ENCODE measurements around the gene BANK1. TPM values are rescaled to one million over a fixed set of nuclear protein-coding genes. Genes with fewer than 3 reads are reported as not detected.

BANK1 gene
- total and polyA plus RNA-seq, 5 experiments from 2014 or later: 0.40 to 13.4 (median 5.8) TPM; not detected in 1

DNA sequence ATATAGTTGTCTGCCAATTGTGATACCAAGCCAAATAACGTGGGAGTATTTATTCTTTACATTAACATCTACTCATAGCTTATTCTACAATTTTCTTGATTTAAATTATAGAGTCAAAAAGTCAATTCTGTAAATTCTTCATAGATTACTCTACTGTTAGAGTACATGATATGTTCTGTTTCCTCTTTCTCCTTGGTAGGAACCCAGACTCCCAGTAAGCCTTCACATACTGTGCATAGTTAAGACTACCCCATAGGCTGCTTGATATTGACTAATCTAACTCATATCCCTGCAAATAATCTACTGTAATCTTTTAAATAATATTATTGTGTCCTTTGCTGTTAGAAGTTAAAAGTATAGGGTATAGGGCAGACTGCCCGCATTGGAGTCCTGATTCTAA, 35.4 kb downstream of the BANK1 start:
- Mint-ChIP-seq H3K36me3 (peaks cover 0 to 9% (median 0%) of the 10 kb centered on the region in 3 donors), H3K9me3 (peaks cover 0 to 10% (median 3%) of the 10 kb centered on the region in 9 donors), H3K27me3 (peaks cover 0 to 4% (median 2%) of the 10 kb centered on the region in 5 donors), H3K4me1 (peaks cover 0 to 8% (median 0%) of the 10 kb centered on the region in 4 donors), H3K4me3 (no peak overlapping the region), H3K27ac (no peak overlapping the region)
- POLR2A ChIA-PET: no interaction called here
- no peak for DNase-seq
- ATAC-seq: no peak

DNA sequence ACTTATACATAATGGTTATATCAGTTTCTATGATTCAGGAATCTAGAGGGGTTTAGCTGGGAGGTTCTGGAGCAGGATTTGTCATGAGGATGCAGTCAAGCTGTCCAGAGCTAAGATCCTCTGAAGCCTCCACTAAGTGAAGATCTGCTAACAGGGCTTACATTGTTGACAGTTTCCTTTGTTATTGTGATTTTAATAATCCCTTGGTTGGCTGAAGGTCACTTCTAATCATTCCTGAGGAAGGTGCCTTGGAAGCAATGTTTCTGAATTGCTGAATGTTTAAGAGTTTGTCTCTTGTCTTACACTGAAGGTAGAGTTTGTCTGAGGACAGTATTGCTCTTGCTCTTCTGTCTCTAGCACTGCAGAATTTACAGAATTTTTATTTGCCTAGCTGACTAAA, 41.3 kb downstream of the BANK1 start:
- peaks cover 1 to 9% (median 5%) of the 10 kb centered on the region in 5 donors for H3K27me3 Mint-ChIP-seq

GRCh38 chr4:101833480-101833879, 43.0 kb downstream of the BANK1 start:
- H3K4me1 Mint-ChIP-seq: peaks cover 0 to 24% (median 0%) of the 10 kb centered on the region in 4 donors
- POLR2A ChIA-PET: no interaction called here
- DNase-seq (no peak), ATAC-seq (no peak)
- H3K27ac Mint-ChIP-seq: peak overlapping the region in 1 of 10 donors; percentile 74
- H3K4me3 Mint-ChIP-seq: peak overlapping the region in 1 of 10 donors; percentile 16
- H3K9me3 Mint-ChIP-seq: no peaks in the 10 kb centered on the region
- peaks cover 1 to 9% (median 3%) of the 10 kb centered on the region in 5 donors for H3K27me3 Mint-ChIP-seq
- H3K36me3 Mint-ChIP-seq: no peaks in the 10 kb centered on the region

More for the DNA sequence above, 41.3 kb downstream of the BANK1 start:
- H3K9me3 Mint-ChIP-seq: no peaks in the 10 kb centered on the region
- H3K4me3 Mint-ChIP-seq: no peak overlapping the region
- POLR2A ChIA-PET: no interaction called here
- H3K4me1 Mint-ChIP-seq: peaks cover 0 to 24% (median 0%) of the 10 kb centered on the region in 4 donors
- no peak for ATAC-seq
- no peak for DNase-seq
- H3K27ac Mint-ChIP-seq: no peak overlapping the region
- H3K36me3 Mint-ChIP-seq: no peaks in the 10 kb centered on the region

GRCh38 chr4:101835121-101835904, 44.8 kb downstream of the BANK1 start:
- ATAC-seq: no peak
- Mint-ChIP-seq H3K27me3 (peaks cover 1 to 9% (median 6%) of the 10 kb centered on the region in 5 donors), H3K36me3 (no peaks in the 10 kb centered on the region), H3K9me3 (no peaks in the 10 kb centered on the region), H3K27ac (peak overlapping the region in 1 of 10 donors; percentile 42), H3K4me3 (no peak overlapping the region), H3K4me1 (peaks cover 0 to 24% (median 0%) of the 10 kb centered on the region in 4 donors)
- POLR2A ChIA-PET: no interaction called here
- no peak for DNase-seq

DNA sequence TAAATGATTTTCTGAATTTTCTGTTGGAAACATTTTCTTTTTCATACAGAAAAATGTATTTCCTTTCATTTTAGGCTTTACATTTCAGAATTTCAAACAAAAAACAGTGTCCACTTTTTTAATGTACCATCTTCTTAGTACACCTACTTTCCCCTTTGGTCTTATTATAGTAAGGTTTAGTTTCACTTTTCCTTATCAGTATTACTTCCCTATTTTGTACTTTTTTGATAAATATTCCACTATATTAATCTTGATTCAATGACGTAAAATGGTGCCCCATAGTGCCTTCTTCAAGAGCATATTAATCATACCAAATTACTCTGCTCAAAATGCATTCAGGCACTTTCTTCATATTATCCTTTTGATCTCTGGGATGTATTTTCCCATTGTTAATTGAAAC, 52.5 kb downstream of the BANK1 start:
- no peak for DNase-seq
- POLR2A ChIA-PET: no interaction called here
- H3K27me3 Mint-ChIP-seq: peaks cover 0 to 4% (median 0%) of the 10 kb centered on the region in 5 donors
- peaks cover 0 to 4% (median 0%) of the 10 kb centered on the region in 9 donors for H3K9me3 Mint-ChIP-seq
- H3K27ac Mint-ChIP-seq: no peak overlapping the region
- peak overlapping the region in 1 of 10 donors; percentile 12 for H3K4me3 Mint-ChIP-seq
- peaks cover 0 to 8% (median 0%) of the 10 kb centered on the region in 4 donors for H3K4me1 Mint-ChIP-seq
- ATAC-seq: no peak
- no peaks in the 10 kb centered on the region for H3K36me3 Mint-ChIP-seq

- Mint-ChIP-seq H3K4me1 (peaks cover 0 to 20% (median 0%) of the 10 kb centered on the region in 4 donors), H3K27me3 (peaks cover 0 to 4% (median 0%) of the 10 kb centered on the region in 5 donors), H3K4me3 (no peak overlapping the region), H3K9me3 (peaks cover 0 to 4% (median 0%) of the 10 kb centered on the region in 9 donors), H3K27ac (peak overlapping the region in 2 of 10 donors; percentile 2 to 22), H3K36me3 (no peaks in the 10 kb centered on the region)
- ATAC-seq (no peak), DNase-seq (no peak)
- POLR2A ChIA-PET: no interaction called here
Measured at GRCh38 chr4:101846550-101846949, 56.0 kb downstream of the BANK1 start.

GRCh38 chr4:101850698-101851097, 60.2 kb downstream of the BANK1 start:
- ATAC-seq: no peak
- DNase-seq: no peak
- peaks cover 0 to 4% (median 0%) of the 10 kb centered on the region in 9 donors for H3K9me3 Mint-ChIP-seq
- H3K36me3 Mint-ChIP-seq: no peaks in the 10 kb centered on the region
- H3K4me3 Mint-ChIP-seq: no peak overlapping the region
- POLR2A ChIA-PET: no interaction called here
- H3K27me3 Mint-ChIP-seq: peaks cover 0 to 4% (median 0%) of the 10 kb centered on the region in 5 donors
- H3K27ac Mint-ChIP-seq: peak overlapping the region in 1 of 10 donors; percentile 68
- peaks cover 0 to 24% (median 0%) of the 10 kb centered on the region in 4 donors for H3K4me1 Mint-ChIP-seq

- Mint-ChIP-seq H3K27ac (peak overlapping the region in 1 of 10 donors; percentile 68), H3K4me1 (peaks cover 0 to 30% (median 0%) of the 10 kb centered on the region in 4 donors), H3K36me3 (no peaks in the 10 kb centered on the region), H3K4me3 (no peak overlapping the region), H3K9me3 (peaks cover 0 to 4% (median 0%) of the 10 kb centered on the region in 9 donors), H3K27me3 (peaks cover 0 to 4% (median 0%) of the 10 kb centered on the region in 5 donors)
- DNase-seq: no peak
- POLR2A ChIA-PET: no interaction called here
- no peak for ATAC-seq
Measured at GRCh38 chr4:101851672-101852071, 61.1 kb downstream of the BANK1 start.

GRCh38 chr4:101853028-101853427, 62.5 kb downstream of the BANK1 start:
- Mint-ChIP-seq H3K36me3 (no peaks in the 10 kb centered on the region), H3K4me3 (no peak overlapping the region)
- POLR2A ChIA-PET: no interaction called here

DNA sequence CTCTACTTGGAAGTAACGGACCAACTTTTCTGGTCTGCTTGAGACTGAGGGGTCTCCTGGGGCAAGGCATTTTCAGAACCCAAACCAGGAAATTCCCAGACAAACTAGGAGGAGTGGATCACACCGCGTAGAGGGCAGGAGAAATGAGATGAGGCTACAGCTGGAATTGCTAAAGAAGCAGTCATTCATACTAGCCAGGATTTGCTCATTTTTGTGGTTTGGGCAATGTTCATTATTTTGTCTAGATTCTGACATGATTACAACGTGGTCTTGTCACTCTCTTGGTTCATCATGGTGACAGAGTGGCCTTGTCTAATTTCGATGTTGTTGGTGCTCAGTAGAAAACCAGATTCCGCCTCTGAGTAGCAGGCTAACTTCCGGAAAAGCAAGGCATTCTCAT, 63.2 kb downstream of the BANK1 start:
- peaks cover 0 to 13% (median 8%) of the 10 kb centered on the region in 5 donors for H3K27me3 Mint-ChIP-seq
- H3K4me1 Mint-ChIP-seq: peaks cover 0 to 43% (median 0%) of the 10 kb centered on the region in 4 donors
- no peaks in the 10 kb centered on the region for H3K36me3 Mint-ChIP-seq
- no peak for ATAC-seq
- POLR2A ChIA-PET: no interaction called here
- peak overlapping the region in 1 of 10 donors; percentile 73 for H3K27ac Mint-ChIP-seq
- no peak for DNase-seq
- no peak overlapping the region for H3K4me3 Mint-ChIP-seq
- no peaks in the 10 kb centered on the region for H3K9me3 Mint-ChIP-seq

More at GRCh38 chr4:101853028-101853427, 62.5 kb downstream of the BANK1 start:
- no peaks in the 10 kb centered on the region for H3K9me3 Mint-ChIP-seq
- peaks cover 0 to 39% (median 0%) of the 10 kb centered on the region in 4 donors for H3K4me1 Mint-ChIP-seq
- peaks cover 0 to 10% (median 4%) of the 10 kb centered on the region in 5 donors for H3K27me3 Mint-ChIP-seq
- H3K27ac Mint-ChIP-seq: peak overlapping the region in 1 of 10 donors; percentile 73
- ATAC-seq (no peak), DNase-seq (no peak)

- no peaks in the 10 kb centered on the region for H3K36me3 Mint-ChIP-seq
- DNase-seq: no peak
- POLR2A ChIA-PET: no interaction called here
- no peak for ATAC-seq
- H3K9me3 Mint-ChIP-seq: no peaks in the 10 kb centered on the region
- H3K4me3 Mint-ChIP-seq: no peak overlapping the region
- H3K27ac Mint-ChIP-seq: no peak overlapping the region
- peaks cover 0 to 14% (median 12%) of the 10 kb centered on the region in 5 donors for H3K27me3 Mint-ChIP-seq
- H3K4me1 Mint-ChIP-seq: peaks cover 0 to 41% (median 0%) of the 10 kb centered on the region in 4 donors
Measured at GRCh38 chr4:101855239-101855638, 64.7 kb downstream of the BANK1 start.

DNA sequence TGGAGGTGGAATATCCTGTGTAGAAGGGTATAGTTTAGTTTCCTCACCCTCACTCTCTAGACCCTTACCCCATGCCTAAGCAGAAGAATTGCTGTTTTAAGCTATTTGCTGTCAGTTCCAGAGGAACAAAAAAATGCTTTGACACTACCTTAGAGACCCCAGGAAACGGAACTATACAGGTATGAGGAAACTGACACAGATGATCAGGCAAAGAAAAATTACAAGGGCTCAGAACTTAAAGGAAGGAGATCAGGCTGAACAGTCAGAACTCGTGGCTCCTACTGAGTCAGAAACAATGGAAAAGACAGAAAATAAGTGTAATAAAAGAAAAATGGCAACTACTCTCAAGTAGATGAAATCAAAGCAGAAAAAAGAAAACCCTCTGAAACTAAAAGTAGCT, 65.6 kb downstream of the BANK1 start:
- Mint-ChIP-seq H3K36me3 (no peaks in the 10 kb centered on the region), H3K9me3 (no peaks in the 10 kb centered on the region), H3K27ac (peak overlapping the region in 1 of 10 donors; percentile 64), H3K4me1 (peaks cover 0 to 40% (median 0%) of the 10 kb centered on the region in 4 donors), H3K27me3 (peaks cover 0 to 18% (median 13%) of the 10 kb centered on the region in 5 donors), H3K4me3 (peak overlapping the region in 1 of 10 donors; percentile 51)
- ATAC-seq: no peak
- POLR2A ChIA-PET: no interaction called here
- no peak for DNase-seq

GRCh38 chr4:101857176-101857575, 66.6 kb downstream of the BANK1 start:
- ATAC-seq (no peak), DNase-seq (no peak)
- Mint-ChIP-seq H3K27me3 (peaks cover 0 to 18% (median 13%) of the 10 kb centered on the region in 5 donors), H3K36me3 (no peaks in the 10 kb centered on the region), H3K27ac (peak overlapping the region in 1 of 10 donors; percentile 64), H3K4me1 (peaks cover 0 to 38% (median 0%) of the 10 kb centered on the region in 4 donors), H3K9me3 (no peaks in the 10 kb centered on the region), H3K4me3 (no peak overlapping the region)
- POLR2A ChIA-PET: no interaction called here
